SK-N-SH treated with all-trans-retinoic acid at 6 μM for 48 hours (cell line): Measurements from ENCODE around the gene HDAC11.

ENCODE experiments used
- CREB5 ChIP-seq: fragments of 250-450 bp; sonication (Bioruptor Pico); IDR thresholded peaks from 2 replicates; pipeline ENCODE4 v1.5.1; 2020; ENCODE audit warnings: low read depth, mild to moderate bottlenecking, moderate library complexity
- CSRNP3 ChIP-seq: fragments of 250-450 bp; sonication (Bioruptor Pico); IDR thresholded peaks from 2 replicates; pipeline ENCODE4 v1.5.1; 2021; ENCODE audit warnings: mild to moderate bottlenecking, moderate library complexity
- GLIS3 ChIP-seq: fragments of 250-450 bp; sonication (Bioruptor Pico); IDR thresholded peaks from 2 replicates; pipeline ENCODE4 v1.5.0; 2020; ENCODE audit warnings: mild to moderate bottlenecking, moderate library complexity
- PATZ1 ChIP-seq: fragments of 250-450 bp; sonication (Bioruptor Pico); IDR thresholded peaks from 2 replicates; pipeline ENCODE4 v1.8.0; 2020; ENCODE audit warnings: mild to moderate bottlenecking, moderate library complexity, borderline replicate concordance
- RARB ChIP-seq: fragments of 250-450 bp; sonication (Bioruptor Pico); IDR thresholded peaks from 2 replicates; pipeline ENCODE4 v1.8.0; 2021; ENCODE audit warnings: mild to moderate bottlenecking, moderate library complexity
- TCF4 ChIP-seq: fragments of 250-450 bp; sonication (Bioruptor Pico); IDR thresholded peaks from 2 replicates; pipeline ENCODE4 v1.8.0; 2021; ENCODE audit warnings: mild to moderate bottlenecking, moderate library complexity, borderline replicate concordance
- TOX ChIP-seq: fragments of 250-450 bp; sonication (Bioruptor Pico); IDR thresholded peaks from 2 replicates; pipeline ENCODE4 v1.8.0; 2021; ENCODE audit warnings: mild to moderate bottlenecking, moderate library complexity, borderline replicate concordance
- TSHZ2 ChIP-seq: fragments of 250-450 bp; sonication (Bioruptor Pico); IDR thresholded peaks from 2 replicates; pipeline ENCODE4 v1.5.0; 2020; ENCODE audit warnings: mild to moderate bottlenecking, moderate library complexity
- ZFP3 ChIP-seq: fragments of 250-450 bp; sonication (Bioruptor Pico); IDR thresholded peaks from 2 replicates; pipeline ENCODE4 v1.5.0; 2020; ENCODE audit warnings: mild to moderate bottlenecking, moderate library complexity
- ZFP30 ChIP-seq: fragments of 450-650 bp; formaldehyde crosslinking; IDR thresholded peaks from 2 replicates; pipeline ENCODE4 v1.5.0; 2022; ENCODE audit warnings: mild to moderate bottlenecking, moderate library complexity

- TF ChIP-seq PATZ1 (no peak), ZFP30 (CRISPR knock-in tag) (no peak), TSHZ2 (CRISPR knock-in tag) (no peak), CSRNP3 (no peak), TOX (no peak), CREB5 (no peak), GLIS3 (CRISPR knock-in tag) (no peak), ZFP3 (no peak), RARB (CRISPR knock-in tag) (no peak), TCF4 (CRISPR knock-in tag) (no peak)
Measured at GRCh38 chr3:13463618-13464400, 16.3 kb upstream of the HDAC11 start.
